SK-N-MC (cell line): Measurements from ENCODE around the gene BRAF.
"Not testable (repeated sequence)": the region's sequence is repeated elsewhere in the genome, so short reads cannot be mapped to it uniquely, and the experiment has no call there.

ENCODE experiments used
- EZH2 ChIP-seq: fragments of 200-600 bp; sonication (generic); IDR thresholded peaks from one replicate; pipeline ENCODE4 v1.6.1; 2017; ENCODE audit warnings: antibody characterized with exemption
- POLR2AphosphoS5 ChIP-seq: IDR thresholded peaks from 2 replicates; pipeline ENCODE4 v1.6.1; 2012; ENCODE audit warnings: mild to moderate bottlenecking, low read depth, low read length, borderline replicate concordance

DNA sequence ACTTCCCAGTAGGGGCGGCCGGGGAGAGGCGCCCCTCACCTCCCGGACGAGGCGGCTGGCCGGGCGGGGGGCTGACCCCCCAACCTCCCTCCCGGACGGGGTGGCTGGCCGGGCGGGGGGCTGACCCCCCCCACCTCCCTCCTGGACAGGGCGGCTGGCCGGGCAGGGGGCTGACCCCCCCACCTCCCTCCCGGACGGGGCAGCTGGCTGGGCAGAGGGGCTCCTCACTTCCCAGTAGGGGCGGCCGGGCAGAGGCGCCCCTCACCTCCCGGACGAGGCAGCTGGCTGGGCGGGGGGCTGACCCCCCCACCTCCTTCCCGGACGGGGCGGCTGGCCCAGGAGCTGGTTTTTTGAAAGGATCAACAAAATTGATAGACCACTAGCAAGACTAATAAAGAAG, 161.6 kb downstream of the BRAF start:
- not testable (repeated sequence) for TF ChIP-seq POLR2AphosphoS5, EZH2
